ENCODE data around the gene UQCRC1.
A peak's percentile ranks its signal among the peaks of the same experiment; 100 is the strongest.

The UQCRC1 gene

GRCh38 chr3:48572517-48572916 is 36.9 kb downstream of the UQCRC1 start:
- no peak overlapping the region for H2AFZ ChIP-seq (ENCODE audit: low read length, unreplicated experiment)
- H3K79me2 ChIP-seq (ENCODE audit: control insufficient read depth, insufficient read depth, low read length, unreplicated experiment): no peaks in the 10 kb centered on the region
- H3K4me3 ChIP-seq (ENCODE audit: low read depth, low read length): no peak overlapping the region
- H3K27ac ChIP-seq (ENCODE audit: low read depth, low read length): no peak overlapping the region
- no peaks in the 10 kb centered on the region for H3K27me3 ChIP-seq (ENCODE audit: insufficient read depth, low read length)
- no peaks in the 10 kb centered on the region for H3K4me1 ChIP-seq (ENCODE audit: control insufficient read depth, insufficient read depth, low read length, unreplicated experiment)
- peaks cover 8% of the 10 kb centered on the region; the same call in 1 of the 2 replicates for H3K36me3 ChIP-seq (ENCODE audit: insufficient read depth, low read length)

GRCh38 chr3:48571938-48572337 is 37.5 kb downstream of the UQCRC1 start:
- peaks cover 2% of the 10 kb centered on the region for H3K4me1 ChIP-seq (ENCODE audit: control insufficient read depth, insufficient read depth, low read length, unreplicated experiment)
- H2AFZ ChIP-seq (ENCODE audit: low read length, unreplicated experiment): no peak overlapping the region
- H3K4me3 ChIP-seq (ENCODE audit: low read depth, low read length): no peak overlapping the region
- no peak overlapping the region for H3K27ac ChIP-seq (ENCODE audit: low read depth, low read length)
- H3K27me3 ChIP-seq (ENCODE audit: insufficient read depth, low read length): no peaks in the 10 kb centered on the region
- H3K36me3 ChIP-seq (ENCODE audit: insufficient read depth, low read length): peaks cover 2% of the 10 kb centered on the region; the same call in 1 of the 2 replicates
- no peaks in the 10 kb centered on the region for H3K79me2 ChIP-seq (ENCODE audit: control insufficient read depth, insufficient read depth, low read length, unreplicated experiment)

- no peaks in the 10 kb centered on the region; the same call in 1 of the 2 replicates for H3K36me3 ChIP-seq (ENCODE audit: insufficient read depth, low read length)
- no peaks in the 10 kb centered on the region for H3K27me3 ChIP-seq (ENCODE audit: insufficient read depth, low read length)
- H2AFZ ChIP-seq (ENCODE audit: low read length, unreplicated experiment): no peak overlapping the region
- H3K79me2 ChIP-seq (ENCODE audit: control insufficient read depth, insufficient read depth, low read length, unreplicated experiment): no peaks in the 10 kb centered on the region
- H3K4me1 ChIP-seq (ENCODE audit: control insufficient read depth, insufficient read depth, low read length, unreplicated experiment): peaks cover 22% of the 10 kb centered on the region
- H3K27ac ChIP-seq (ENCODE audit: low read depth, low read length): no peak overlapping the region
- H3K4me3 ChIP-seq (ENCODE audit: low read depth, low read length): no peak overlapping the region
These were observed 39.5 kb downstream of the UQCRC1 start for GRCh38 chr3:48569808-48570450.

GRCh38 chr3:48569400-48569799 is 40.0 kb downstream of the UQCRC1 start:
- H2AFZ ChIP-seq (ENCODE audit: low read length, unreplicated experiment): no peak overlapping the region
- H3K79me2 ChIP-seq (ENCODE audit: control insufficient read depth, insufficient read depth, low read length, unreplicated experiment): no peaks in the 10 kb centered on the region
- H3K27me3 ChIP-seq (ENCODE audit: insufficient read depth, low read length): no peaks in the 10 kb centered on the region
- no peaks in the 10 kb centered on the region; the same call in 1 of the 2 replicates for H3K36me3 ChIP-seq (ENCODE audit: insufficient read depth, low read length)
- peaks cover 28% of the 10 kb centered on the region for H3K4me1 ChIP-seq (ENCODE audit: control insufficient read depth, insufficient read depth, low read length, unreplicated experiment)
- H3K4me3 ChIP-seq (ENCODE audit: low read depth, low read length): no peak overlapping the region
- H3K27ac ChIP-seq (ENCODE audit: low read depth, low read length): no peak overlapping the region

GRCh38 chr3:48568476-48568875 is 41.0 kb downstream of the UQCRC1 start:
- no peak overlapping the region for H3K4me3 ChIP-seq (ENCODE audit: low read depth, low read length)
- H3K4me1 ChIP-seq (ENCODE audit: control insufficient read depth, insufficient read depth, low read length, unreplicated experiment): peaks cover 37% of the 10 kb centered on the region
- no peak overlapping the region for H2AFZ ChIP-seq (ENCODE audit: low read length, unreplicated experiment)
- H3K27me3 ChIP-seq (ENCODE audit: insufficient read depth, low read length): no peaks in the 10 kb centered on the region
- no peaks in the 10 kb centered on the region for H3K36me3 ChIP-seq (ENCODE audit: insufficient read depth, low read length)
- H3K79me2 ChIP-seq (ENCODE audit: control insufficient read depth, insufficient read depth, low read length, unreplicated experiment): no peaks in the 10 kb centered on the region
- H3K27ac ChIP-seq (ENCODE audit: low read depth, low read length): no peak overlapping the region

- Histone ChIP-seq H3K4me3 (ENCODE audit: low read depth, low read length) (no peak overlapping the region), H2AFZ (ENCODE audit: low read length, unreplicated experiment) (no peak overlapping the region), H3K4me1 (ENCODE audit: control insufficient read depth, insufficient read depth, low read length, unreplicated experiment) (peaks cover 46% of the 10 kb centered on the region), H3K27me3 (ENCODE audit: insufficient read depth, low read length) (no peaks in the 10 kb centered on the region), H3K27ac (ENCODE audit: low read depth, low read length) (no peak overlapping the region), H3K79me2 (ENCODE audit: control insufficient read depth, insufficient read depth, low read length, unreplicated experiment) (no peaks in the 10 kb centered on the region), H3K36me3 (ENCODE audit: insufficient read depth, low read length) (no peaks in the 10 kb centered on the region)
These were observed 41.9 kb downstream of the UQCRC1 start for GRCh38 chr3:48567500-48567899.

- no peak overlapping the region for H3K27ac ChIP-seq (ENCODE audit: low read depth, low read length)
- no peak overlapping the region for H3K4me3 ChIP-seq (ENCODE audit: low read depth, low read length)
- no peak overlapping the region for H2AFZ ChIP-seq (ENCODE audit: low read length, unreplicated experiment)
- H3K27me3 ChIP-seq (ENCODE audit: insufficient read depth, low read length): no peaks in the 10 kb centered on the region
- no peaks in the 10 kb centered on the region for H3K79me2 ChIP-seq (ENCODE audit: control insufficient read depth, insufficient read depth, low read length, unreplicated experiment)
- H3K4me1 ChIP-seq (ENCODE audit: control insufficient read depth, insufficient read depth, low read length, unreplicated experiment): peaks cover 46% of the 10 kb centered on the region
- no peaks in the 10 kb centered on the region for H3K36me3 ChIP-seq (ENCODE audit: insufficient read depth, low read length)
These were observed 42.4 kb downstream of the UQCRC1 start for GRCh38 chr3:48567090-48567489.

GRCh38 chr3:48566401-48566760 is 43.1 kb downstream of the UQCRC1 start:
- Histone ChIP-seq H2AFZ (ENCODE audit: low read length, unreplicated experiment) (no peak overlapping the region), H3K27me3 (ENCODE audit: insufficient read depth, low read length) (no peaks in the 10 kb centered on the region), H3K27ac (ENCODE audit: low read depth, low read length) (peak overlapping the region; percentile 49; the same call in 1 of the 2 replicates), H3K79me2 (ENCODE audit: control insufficient read depth, insufficient read depth, low read length, unreplicated experiment) (no peaks in the 10 kb centered on the region), H3K4me3 (ENCODE audit: low read depth, low read length) (no peak overlapping the region), H3K36me3 (ENCODE audit: insufficient read depth, low read length) (no peaks in the 10 kb centered on the region), H3K4me1 (ENCODE audit: control insufficient read depth, insufficient read depth, low read length, unreplicated experiment) (peaks cover 51% of the 10 kb centered on the region)

- H3K36me3 ChIP-seq (ENCODE audit: insufficient read depth, low read length): no peaks in the 10 kb centered on the region
- no peaks in the 10 kb centered on the region for H3K27me3 ChIP-seq (ENCODE audit: insufficient read depth, low read length)
- peaks cover 56% of the 10 kb centered on the region for H3K4me1 ChIP-seq (ENCODE audit: control insufficient read depth, insufficient read depth, low read length, unreplicated experiment)
- no peak overlapping the region for H2AFZ ChIP-seq (ENCODE audit: low read length, unreplicated experiment)
- no peaks in the 10 kb centered on the region for H3K79me2 ChIP-seq (ENCODE audit: control insufficient read depth, insufficient read depth, low read length, unreplicated experiment)
- H3K27ac ChIP-seq (ENCODE audit: low read depth, low read length): peak overlapping the region; percentile 44
- no peak overlapping the region for H3K4me3 ChIP-seq (ENCODE audit: low read depth, low read length)
These were observed 43.6 kb downstream of the UQCRC1 start for GRCh38 chr3:48565591-48566400.

GRCh38 chr3:48565186-48565585 is 44.3 kb downstream of the UQCRC1 start:
- H3K27me3 ChIP-seq (ENCODE audit: insufficient read depth, low read length): no peaks in the 10 kb centered on the region
- H3K27ac ChIP-seq (ENCODE audit: low read depth, low read length): peak overlapping the region; percentile 44
- no peak overlapping the region for H3K4me3 ChIP-seq (ENCODE audit: low read depth, low read length)
- H3K36me3 ChIP-seq (ENCODE audit: insufficient read depth, low read length): no peaks in the 10 kb centered on the region
- no peaks in the 10 kb centered on the region for H3K79me2 ChIP-seq (ENCODE audit: control insufficient read depth, insufficient read depth, low read length, unreplicated experiment)
- H2AFZ ChIP-seq (ENCODE audit: low read length, unreplicated experiment): no peak overlapping the region
- peaks cover 62% of the 10 kb centered on the region for H3K4me1 ChIP-seq (ENCODE audit: control insufficient read depth, insufficient read depth, low read length, unreplicated experiment)

- Histone ChIP-seq H3K4me1 (ENCODE audit: control insufficient read depth, insufficient read depth, low read length, unreplicated experiment) (peaks cover 65% of the 10 kb centered on the region), H3K36me3 (ENCODE audit: insufficient read depth, low read length) (no peaks in the 10 kb centered on the region), H2AFZ (ENCODE audit: low read length, unreplicated experiment) (no peak overlapping the region), H3K27ac (ENCODE audit: low read depth, low read length) (peak overlapping the region; percentile 84), H3K4me3 (ENCODE audit: low read depth, low read length) (no peak overlapping the region), H3K79me2 (ENCODE audit: control insufficient read depth, insufficient read depth, low read length, unreplicated experiment) (no peaks in the 10 kb centered on the region), H3K27me3 (ENCODE audit: insufficient read depth, low read length) (no peaks in the 10 kb centered on the region)
These were observed 44.8 kb downstream of the UQCRC1 start for GRCh38 chr3:48564667-48565066.

Data from ACC112 (cell line).